ENCODE data around the gene TVP23C.

The TVP23C gene

GRCh38 chr17:15492791-15493692 is 70.2 kb downstream of the TVP23C start:
- CTCF ChIA-PET, result interaction anchor here (0.6 kb wide), 1 partner anchor 186 kb away, joined by 3 read pairs; no protein-coding TSS in a partner anchor

GRCh38 chr17:15492186-15492585 is 71.1 kb downstream of the TVP23C start:
- no peak for DNase-seq (ENCODE audit: extremely low spot score)
- POLR2A ChIA-PET, result no interaction called here
- CTCF ChIA-PET, result no interaction called here
- TF ChIP-seq ELF4 (IDR thresholded peaks at IDR 0.05) (no peak), TARDBP (IDR thresholded peaks at IDR 0.05) (no peak), SP1 (IDR thresholded peaks at IDR 0.05) (no peak), ZNF384 (IDR thresholded peaks at IDR 0.05) (no peak), FOXA1 (IDR thresholded peaks at IDR 0.05) (no peak), L3MBTL2 (conservative IDR thresholded peaks at IDR 0.05) (no peak), ARNT (IDR thresholded peaks at IDR 0.05) (no peak), NFRKB (IDR thresholded peaks at IDR 0.05) (no peak), BHLHE40 (IDR thresholded peaks at IDR 0.05; ENCODE audit: borderline replicate concordance) (no peak), FOXM1 (IDR thresholded peaks at IDR 0.05; ENCODE audit: borderline replicate concordance) (no peak), SUZ12 (IDR thresholded peaks at IDR 0.05) (no peak), PKNOX1 (IDR thresholded peaks at IDR 0.05) (no peak), HDGF (IDR thresholded peaks at IDR 0.05; ENCODE audit: borderline replicate concordance) (no peak), FOXK2 (IDR thresholded peaks at IDR 0.05) (no peak), CTBP1 (IDR thresholded peaks at IDR 0.05; ENCODE audit: borderline replicate concordance) (no peak), LEF1 (IDR thresholded peaks at IDR 0.05; ENCODE audit: borderline replicate concordance) (no peak)

More at GRCh38 chr17:15492791-15493692, 70.2 kb downstream of the TVP23C start:
- TF ChIP-seq PKNOX1 (IDR thresholded peaks at IDR 0.05) (no peak), NFRKB (IDR thresholded peaks at IDR 0.05) (no peak), FOXA1 (IDR thresholded peaks at IDR 0.05) (no peak)
- no peak for DNase-seq (ENCODE audit: extremely low spot score)
- POLR2A ChIA-PET, result no interaction called here

GRCh38 chr17:15490634-15491261 is 72.5 kb downstream of the TVP23C start:
- no peak for DNase-seq (ENCODE audit: extremely low spot score)
- POLR2A ChIA-PET, result no interaction called here
- CTCF ChIA-PET, result no interaction called here
- TF ChIP-seq L3MBTL2 (conservative IDR thresholded peaks at IDR 0.05) (no peak), ELF4 (IDR thresholded peaks at IDR 0.05) (no peak), ARNT (IDR thresholded peaks at IDR 0.05) (no peak), ZNF384 (IDR thresholded peaks at IDR 0.05) (no peak), NFRKB (IDR thresholded peaks at IDR 0.05) (no peak), SUZ12 (IDR thresholded peaks at IDR 0.05) (no peak), LEF1 (IDR thresholded peaks at IDR 0.05; ENCODE audit: borderline replicate concordance) (no peak), HDGF (IDR thresholded peaks at IDR 0.05; ENCODE audit: borderline replicate concordance) (no peak), TARDBP (IDR thresholded peaks at IDR 0.05) (no peak), CTBP1 (IDR thresholded peaks at IDR 0.05; ENCODE audit: borderline replicate concordance) (no peak), FOXA1 (IDR thresholded peaks at IDR 0.05) (no peak)

- TF ChIP-seq BHLHE40 (IDR thresholded peaks at IDR 0.05; ENCODE audit: borderline replicate concordance) (no peak), SUZ12 (IDR thresholded peaks at IDR 0.05) (no peak), FOXK2 (IDR thresholded peaks at IDR 0.05) (no peak), SP1 (IDR thresholded peaks at IDR 0.05) (no peak), HDGF (IDR thresholded peaks at IDR 0.05; ENCODE audit: borderline replicate concordance) (no peak), NFRKB (IDR thresholded peaks at IDR 0.05) (no peak)
- ChIA-PET POLR2A (no interaction called here), CTCF (interaction anchor here (0.5 to 0.8 kb wide), 2 partner anchors 14 to 110 kb away, joined by 3 read pairs; no protein-coding TSS in a partner anchor)
- DNase-seq (ENCODE audit: extremely low spot score), result no peak
Observed at GRCh38 chr17:15488557-15488956, 74.7 kb downstream of the TVP23C start.

- no peak for DNase-seq (ENCODE audit: extremely low spot score)
- TF ChIP-seq FOXM1 (IDR thresholded peaks at IDR 0.05; ENCODE audit: borderline replicate concordance), result no peak
- no peak for TF ChIP-seq ZNF384 (IDR thresholded peaks at IDR 0.05)
- TF ChIP-seq CTBP1 (IDR thresholded peaks at IDR 0.05; ENCODE audit: borderline replicate concordance), result no peak
- no peak for TF ChIP-seq BHLHE40 (IDR thresholded peaks at IDR 0.05; ENCODE audit: borderline replicate concordance)
- no peak for TF ChIP-seq ARNT (IDR thresholded peaks at IDR 0.05)
- POLR2A ChIA-PET, result no interaction called here
- CTCF ChIA-PET, result no interaction called here
Observed at GRCh38 chr17:15485045-15485444, 78.2 kb downstream of the TVP23C start.

- TF ChIP-seq TARDBP (IDR thresholded peaks at IDR 0.05) (no peak), SP1 (IDR thresholded peaks at IDR 0.05) (no peak), BHLHE40 (IDR thresholded peaks at IDR 0.05; ENCODE audit: borderline replicate concordance) (no peak)
Observed at GRCh38 chr17:15483431-15483830, 79.9 kb downstream of the TVP23C start.

GRCh38 chr17:15482476-15482875 is 80.8 kb downstream of the TVP23C start:
- POLR2A ChIA-PET, result no interaction called here
- TF ChIP-seq L3MBTL2 (conservative IDR thresholded peaks at IDR 0.05) (no peak), ZNF384 (IDR thresholded peaks at IDR 0.05) (no peak), ELF4 (IDR thresholded peaks at IDR 0.05) (no peak), FOXK2 (IDR thresholded peaks at IDR 0.05) (no peak), CTBP1 (IDR thresholded peaks at IDR 0.05; ENCODE audit: borderline replicate concordance) (no peak), SUZ12 (IDR thresholded peaks at IDR 0.05) (no peak), FOXA1 (IDR thresholded peaks at IDR 0.05) (no peak), SP1 (IDR thresholded peaks at IDR 0.05) (no peak), BHLHE40 (IDR thresholded peaks at IDR 0.05; ENCODE audit: borderline replicate concordance) (no peak), ARNT (IDR thresholded peaks at IDR 0.05) (no peak), NFRKB (IDR thresholded peaks at IDR 0.05) (no peak), LEF1 (IDR thresholded peaks at IDR 0.05; ENCODE audit: borderline replicate concordance) (no peak)
- CTCF ChIA-PET, result no interaction called here
- no peak for DNase-seq (ENCODE audit: extremely low spot score)

More at GRCh38 chr17:15483431-15483830, 79.9 kb downstream of the TVP23C start:
- CTCF ChIA-PET, result no interaction called here
- POLR2A ChIA-PET, result no interaction called here
- DNase-seq (ENCODE audit: extremely low spot score), result no peak

All from HEK293T (cell line).